KMS-11 (cell line): Measurements from ENCODE around the gene MTG1.

ENCODE experiments used
- H2AFZ ChIP-seq: fragments of 200-600 bp; sonication (generic); 2 replicates; pipeline ENCODE4 v1.6.1; 2016; ENCODE audit warnings: antibody characterized with exemption, mixed run types, low read depth
- H3K27ac ChIP-seq: fragments of 200-600 bp; sonication (generic); 2 replicates; pipeline ENCODE4 v1.6.1; 2016; ENCODE audit warnings: mild to moderate bottlenecking, mixed run types
- H3K27me3 ChIP-seq: fragments of 200-600 bp; sonication (generic); 2 replicates; pipeline ENCODE4 v1.6.1; 2017; ENCODE audit warnings: mild to moderate bottlenecking, low read depth, mixed run types, moderate library complexity; ENCODE audit not compliant: insufficient read depth
- H3K36me3 ChIP-seq: fragments of 200-600 bp; sonication (generic); 2 replicates; pipeline ENCODE4 v1.6.1; 2017; ENCODE audit warnings: mild to moderate bottlenecking, mixed run types; ENCODE audit not compliant: insufficient read depth
- H3K4me1 ChIP-seq: fragments of 200-600 bp; sonication (generic); 2 replicates; pipeline ENCODE4 v1.6.1; 2016; ENCODE audit warnings: mild to moderate bottlenecking, low read depth, mixed run types; ENCODE audit not compliant: poor library complexity, severe bottlenecking
- H3K4me2 ChIP-seq: fragments of 200-600 bp; sonication (generic); 2 replicates; pipeline ENCODE4 v1.7.0; 2016; ENCODE audit warnings: mild to moderate bottlenecking, mixed run types
- H3K4me3 ChIP-seq: fragments of 200-600 bp; sonication (generic); IDR thresholded peaks from 2 replicates; pipeline ENCODE4 v1.6.1; 2017; ENCODE audit warnings: low read depth, low read length, mixed read lengths; ENCODE audit not compliant: insufficient read depth
- H3K79me2 ChIP-seq: fragments of 200-600 bp; sonication (generic); 2 replicates; pipeline ENCODE4 v1.6.1; 2016; ENCODE audit warnings: low read depth, mixed run types; ENCODE audit not compliant: insufficient read depth
- H3K9ac ChIP-seq: fragments of 200-600 bp; sonication (generic); 2 replicates; pipeline ENCODE4 v1.6.1; 2016; ENCODE audit warnings: mild to moderate bottlenecking, mixed run types
- H4K20me1 ChIP-seq: fragments of 200-600 bp; sonication (generic); 2 replicates; pipeline ENCODE4 v1.6.1; 2016; ENCODE audit warnings: mild to moderate bottlenecking, mixed run types; ENCODE audit not compliant: insufficient read depth
- CTCF ChIP-seq: fragments of 200-600 bp; sonication (generic); conservative IDR thresholded peaks from 2 replicates; pipeline ENCODE4 v1.6.1; 2017; ENCODE audit warnings: low read depth, mild to moderate bottlenecking, antibody characterized with exemption, low read length, moderate library complexity, mixed read lengths

MTG1 gene

GRCh38 chr10:133441780-133442179 lies 47.8 kb downstream of the MTG1 start:
- no peaks in the 10 kb centered on the region for H3K27me3 ChIP-seq
- no peak overlapping the region for H2AFZ ChIP-seq
- H3K4me1 ChIP-seq = no peaks in the 10 kb centered on the region
- no peak overlapping the region for H3K27ac ChIP-seq
- H4K20me1 ChIP-seq = no peaks in the 10 kb centered on the region
- no peak overlapping the region for H3K4me2 ChIP-seq
- H3K79me2 ChIP-seq = no peaks in the 10 kb centered on the region
- H3K9ac ChIP-seq = no peak overlapping the region
- H3K4me3 ChIP-seq = no peak overlapping the region
- TF ChIP-seq CTCF = no peak
- H3K36me3 ChIP-seq = no peaks in the 10 kb centered on the region

GRCh38 chr10:133442191-133442966 lies 48.4 kb downstream of the MTG1 start:
- Histone ChIP-seq H3K9ac (no peak overlapping the region), H3K4me1 (no peaks in the 10 kb centered on the region), H3K27ac (no peak overlapping the region), H3K4me2 (no peak overlapping the region), H2AFZ (no peak overlapping the region), H3K4me3 (no peak overlapping the region), H3K27me3 (no peaks in the 10 kb centered on the region), H3K79me2 (no peaks in the 10 kb centered on the region), H4K20me1 (no peaks in the 10 kb centered on the region), H3K36me3 (no peaks in the 10 kb centered on the region)
- TF ChIP-seq CTCF = no peak

GRCh38 chr10:133442967-133443924 lies 49.3 kb downstream of the MTG1 start:
- Histone ChIP-seq H3K4me3 (no peak overlapping the region), H3K4me1 (no peaks in the 10 kb centered on the region), H3K27ac (no peak overlapping the region), H3K27me3 (no peaks in the 10 kb centered on the region), H3K9ac (no peak overlapping the region), H3K4me2 (no peak overlapping the region), H4K20me1 (no peaks in the 10 kb centered on the region), H2AFZ (no peak overlapping the region), H3K79me2 (no peaks in the 10 kb centered on the region), H3K36me3 (no peaks in the 10 kb centered on the region)
- TF ChIP-seq CTCF = no peak

GRCh38 chr10:133444342-133445267 lies 50.6 kb downstream of the MTG1 start:
- Histone ChIP-seq H3K4me3 (no peak overlapping the region), H3K4me1 (no peaks in the 10 kb centered on the region), H3K27me3 (no peaks in the 10 kb centered on the region), H4K20me1 (no peaks in the 10 kb centered on the region), H3K9ac (no peak overlapping the region), H2AFZ (no peak overlapping the region), H3K4me2 (no peak overlapping the region), H3K36me3 (no peaks in the 10 kb centered on the region), H3K27ac (no peak overlapping the region), H3K79me2 (no peaks in the 10 kb centered on the region)
- TF ChIP-seq CTCF = no peak
